IMR-90 (cell line): ENCODE results near the gene PGBD1. TPM values are rescaled to one million over a fixed set of nuclear protein-coding genes. Genes with fewer than 3 reads are reported as not detected.

Experiments
- ATAC-seq: fragments of 200-7000 bp; cut with Tn5 transposase; 2 replicates; pipeline ENCODE4 v1.9.1; 2020; ENCODE audit warnings: low read depth, mild to moderate bottlenecking, moderate library complexity
- BruUV-seq: library from RNA; stranded (reverse); fragments of 400-500 nt; replicated peaks from 2 replicates; lab custom pipeline; 2021; lab: Mats Ljungman, UMichigan
- CTCF ChIA-PET: fragments of 300-600 bp; formaldehyde crosslinking; extraction: SDS; loops from one replicate; lab custom pipeline; 2021; ENCODE audit warnings: antibody characterized with exemption; lab: Yijun Ruan, JAX
- POLR2A ChIA-PET: fragments of 300-600 bp; sonication (Branson Sonifier 250); formaldehyde crosslinking; loops from one replicate; lab custom pipeline; 2022; ENCODE audit warnings: antibody characterized with exemption; ENCODE audit not compliant: unreplicated experiment; lab: Charles Lee
- DNase-seq: peaks from one replicate; pipeline ENCODE4 v3.0.0; 2013
- H2AFZ ChIP-seq: replicated peaks from 2 replicates; pipeline ENCODE3; 2013; ENCODE audit warnings: low read length, mild to moderate bottlenecking; ENCODE audit not compliant: poor library complexity
- H2AK5ac ChIP-seq: 2 replicates; pipeline ENCODE4 v1.6.1; 2013; ENCODE audit warnings: low read depth, low read length, inconsistent platforms
- H2AK9ac ChIP-seq: replicated peaks from 2 replicates; pipeline ENCODE3; 2013; ENCODE audit warnings: mild to moderate bottlenecking, low read depth, low read length, moderate library complexity; ENCODE audit not compliant: poor library complexity
- H2BK120ac ChIP-seq: 2 replicates; pipeline ENCODE4 v1.6.1; 2013; ENCODE audit warnings: low read depth, low read length, inconsistent platforms
- H2BK15ac ChIP-seq: 3 replicates; pipeline ENCODE4 v1.6.1; 2013; ENCODE audit warnings: low read depth, low read length, inconsistent platforms
- H2BK20ac ChIP-seq: 2 replicates; pipeline ENCODE4 v1.6.1; 2013; ENCODE audit warnings: low read depth, mild to moderate bottlenecking, inconsistent platforms, low read length, moderate library complexity
- H2BK5ac ChIP-seq: 2 replicates; pipeline ENCODE4 v1.6.1; 2013; ENCODE audit warnings: mild to moderate bottlenecking, low read depth, low read length, inconsistent platforms; ENCODE audit not compliant: poor library complexity, severe bottlenecking
- H3K14ac ChIP-seq: replicated peaks from 2 replicates; pipeline ENCODE4 v1.6.1; 2013; ENCODE audit warnings: low read depth, low read length, inconsistent platforms
- H3K18ac ChIP-seq: 2 replicates; pipeline ENCODE4 v1.6.1; 2013; ENCODE audit warnings: low read depth, low read length, control low read depth
- H3K23ac ChIP-seq: 2 replicates; pipeline ENCODE4 v1.6.1; 2013; ENCODE audit warnings: low read depth, low read length, inconsistent platforms
- H3K27ac ChIP-seq: 2 replicates; pipeline ENCODE4 v1.5.1; 2013; ENCODE audit warnings: mild to moderate bottlenecking, control low read depth, low read length; ENCODE audit not compliant: insufficient read depth
- H3K27me3 ChIP-seq: 2 replicates; pipeline ENCODE4 v1.6.1; 2013; ENCODE audit warnings: low read length; ENCODE audit not compliant: control insufficient read depth, insufficient read depth
- H3K36me3 ChIP-seq: 2 replicates; pipeline ENCODE4 v1.6.1; 2013; ENCODE audit warnings: low read length, mixed read lengths; ENCODE audit not compliant: control insufficient read depth, insufficient read depth
- H3K4ac ChIP-seq: 2 replicates; pipeline ENCODE4 v1.6.1; 2013; ENCODE audit warnings: low read depth, low read length, inconsistent platforms
- H3K4me1 ChIP-seq: 2 replicates; pipeline ENCODE4 v1.6.1; 2013; ENCODE audit warnings: low read length, mixed read lengths; ENCODE audit not compliant: control insufficient read depth, insufficient read depth
- H3K4me2 ChIP-seq: 2 replicates; pipeline ENCODE4 v1.6.1; 2013; ENCODE audit warnings: low read depth, mild to moderate bottlenecking, control low read depth, low read length, moderate library complexity
- H3K4me3 ChIP-seq: 2 replicates; pipeline ENCODE4 v1.5.1; 2013; ENCODE audit warnings: low read depth, mild to moderate bottlenecking, control low read depth, low read length, moderate library complexity; ENCODE audit not compliant: insufficient read depth
- H3K56ac ChIP-seq: 2 replicates; pipeline ENCODE4 v1.6.1; 2013; ENCODE audit warnings: low read length, inconsistent platforms; ENCODE audit not compliant: insufficient read depth; ENCODE audit errors: extremely low read depth
- H3K79me1 ChIP-seq, 2 experiments: 2 replicates each; pipeline ENCODE4 v1.6.1; 2013; ENCODE audit warnings: low read length in 2 of 2, inconsistent platforms in 1 of 2, low read depth in 1 of 2
- H3K9ac ChIP-seq: 2 replicates; pipeline ENCODE4 v1.6.1; 2013; ENCODE audit warnings: low read depth, low read length, control low read depth
- H3K9me1 ChIP-seq: 2 replicates; pipeline ENCODE4 v1.6.1; 2013; ENCODE audit warnings: low read length, inconsistent platforms; ENCODE audit not compliant: insufficient read depth
- H3K9me3 ChIP-seq: 2 replicates; pipeline ENCODE4 v1.6.1; 2013; ENCODE audit warnings: low read length; ENCODE audit not compliant: control insufficient read depth, insufficient read depth
- H4K20me1 ChIP-seq: 2 replicates; pipeline ENCODE4 v1.6.1; 2013; ENCODE audit warnings: low read length, inconsistent platforms; ENCODE audit not compliant: insufficient read depth
- H4K5ac ChIP-seq: 2 replicates; pipeline ENCODE4 v1.6.1; 2013; ENCODE audit warnings: mild to moderate bottlenecking, low read depth, low read length, control low read depth
- H4K8ac ChIP-seq, 2 experiments: 2 replicates each; pipeline ENCODE4 v1.6.1; 2013; ENCODE audit warnings: low read depth in 2 of 2, low read length in 2 of 2, control low read depth in 1 of 2, inconsistent platforms in 1 of 2
- H4K91ac ChIP-seq: 2 replicates; pipeline ENCODE4 v1.6.1; 2013; ENCODE audit warnings: low read depth, low read length, inconsistent platforms; ENCODE audit not compliant: insufficient read depth
- BHLHE40 ChIP-seq: fragments of 150-350 bp; IDR thresholded peaks from 2 replicates; pipeline ENCODE4 v1.6.1; 2016; ENCODE audit warnings: mild to moderate bottlenecking, low read depth, low read length
- CEBPB ChIP-seq: IDR thresholded peaks from 2 replicates; pipeline ENCODE4 v1.6.1; 2012; ENCODE audit warnings: low read depth, low read length, improper control_type of control experiment
- CHD1 ChIP-seq: IDR thresholded peaks from 2 replicates; pipeline ENCODE4 v1.6.1; 2012; ENCODE audit warnings: low read depth, low read length, improper control_type of control experiment
- CTCF ChIP-seq: conservative IDR thresholded peaks from 2 replicates; pipeline ENCODE4 v1.5.1; 2012; ENCODE audit warnings: mild to moderate bottlenecking, low read depth, low read length, improper control_type of control experiment
- ELK1 ChIP-seq: fragments of 150-350 bp; IDR thresholded peaks from 2 replicates; pipeline ENCODE4 v1.6.1; 2016; ENCODE audit warnings: low read depth, mild to moderate bottlenecking, low read length, moderate library complexity, borderline replicate concordance
- FOS ChIP-seq: fragments of 150-350 bp; IDR thresholded peaks from 2 replicates; pipeline ENCODE4 v1.6.1; 2016; ENCODE audit warnings: low read depth, low read length
- MAFK ChIP-seq: IDR thresholded peaks from 2 replicates; pipeline ENCODE4 v1.6.1; 2012; ENCODE audit warnings: low read depth, low read length, improper control_type of control experiment
- MAZ ChIP-seq: IDR thresholded peaks from 2 replicates; pipeline ENCODE4 v1.6.1; 2012; ENCODE audit warnings: low read depth, mild to moderate bottlenecking, low read length, improper control_type of control experiment, moderate library complexity, borderline replicate concordance
- NFE2L2 ChIP-seq: fragments of 150-350 bp; IDR thresholded peaks from 2 replicates; pipeline ENCODE4 v1.6.1; 2016; ENCODE audit warnings: low read depth, mild to moderate bottlenecking, low read length
- POLR2A ChIP-seq: IDR thresholded peaks from 2 replicates; pipeline ENCODE4 v1.6.1; 2012; ENCODE audit warnings: mild to moderate bottlenecking, low read depth, low read length
- RAD21 ChIP-seq: IDR thresholded peaks from 2 replicates; pipeline ENCODE4 v1.6.1; 2012; ENCODE audit warnings: low read length, improper control_type of control experiment
- RCOR1 ChIP-seq: IDR thresholded peaks from 2 replicates; pipeline ENCODE4 v1.6.1; 2012; ENCODE audit warnings: mild to moderate bottlenecking, low read length, improper control_type of control experiment; ENCODE audit not compliant: insufficient replicate concordance
- RFX5 ChIP-seq: IDR thresholded peaks from 2 replicates; pipeline ENCODE4 v1.8.0; 2012; ENCODE audit warnings: low read depth, mild to moderate bottlenecking, low read length, moderate library complexity
- SMC3 ChIP-seq: fragments of 150-350 bp; IDR thresholded peaks from 2 replicates; pipeline ENCODE4 v1.6.1; 2016; ENCODE audit warnings: low read depth, mild to moderate bottlenecking, antibody characterized with exemption, low read length, moderate library complexity
- WGBS, 2 experiments: methylation state at CpG; one replicate each; pipeline versions ENCODE4 v1.1.5 to v1.1.7; 2013; ENCODE audit warnings: missing lambda C conversion rate in 2 of 2; ENCODE audit not compliant: insufficient read length in 1 of 2; ENCODE audit errors: extremely low coverage in 2 of 2; 5-methylcytosine and 5-hydroxymethylcytosine counted together
- dilution Hi-C: fragments of 300-500 bp; cut with HindIII; formaldehyde crosslinking; loops from one replicate; pipeline ENCODE4 v1.14.3; 2018; ENCODE audit warnings: low sequenced_read_pairs; ENCODE audit not compliant: unreplicated experiment
- in situ Hi-C: fragments of 300-500 bp; cut with MboI; formaldehyde crosslinking; loops from 3 replicates; pipeline ENCODE4 v1.14.3; 2019; ENCODE audit warnings: low sequenced_read_pairs, inconsistent platforms, mixed read lengths
- intact Hi-C: fragments of 100-400 bp; cut with micrococcal nuclease; formaldehyde crosslinking; loops from 2 replicates; pipeline ENCODE4 v1.10.0; 2022
- polyA plus RNA-seq, 3 experiments: library from polyadenylated mRNA; depleted of rRNA; stranded (reverse); fragments of >200 nt; gene quantifications; 2 replicates each; pipeline ENCODE4 v1.2.3, GENCODE V29; 2012; ENCODE audit warnings: low replicate concordance in 1 of 3
- total RNA-seq: library from RNA; depleted of rRNA; stranded (reverse); fragments of >200 nt; gene quantifications from 2 replicates; pipeline ENCODE4 v1.2.3, GENCODE V29; 2012
- TF ChIP-seq, protein P1 (sequence below): fragments of 150-350 bp; IDR thresholded peaks from 2 replicates; pipeline ENCODE4 v1.6.1; 2017; ENCODE audit warnings: mild to moderate bottlenecking, antibody characterized with exemption, low read length, low read depth

The PGBD1 gene
- total and polyA plus RNA-seq, 2 of the 4 experiments (the other 2 are of a cell fraction), result 3.9 to 6.3 TPM

GRCh38 chr6:28257042-28257441 lies 24.3 kb upstream of the PGBD1 start:
- no CpG with 5 or more reads among the region's 1 CpG for WGBS, 2 experiments

More at GRCh38 chr6:28257042-28257441, 24.3 kb upstream of the PGBD1 start:
- Histone ChIP-seq H3K79me1 (peaks cover 0 to under 1% of the 10 kb centered on the region in 2 experiments; a peak in 2 of 4 replicates), H3K23ac (no peak overlapping the region), H4K91ac (no peak overlapping the region), H4K20me1 (no peaks in the 10 kb centered on the region), H3K4me2 (no peak overlapping the region), H2AFZ (no peak overlapping the region), H3K4ac (no peak overlapping the region), H2BK20ac (no peak overlapping the region), H3K9me1 (0 out of 2 replicates have a peak, but pooled peaks cover 3% of the 10 kb centered on the region), H3K4me3 (no peak overlapping the region), H3K9ac (no peak overlapping the region), H3K18ac (no peak overlapping the region), H4K8ac (no peak overlapping the region), H2BK5ac (no peak overlapping the region), H2AK5ac (no peak overlapping the region), H3K36me3 (no peaks in the 10 kb centered on the region), H3K56ac (no peak overlapping the region), H2BK15ac (no peak overlapping the region), H4K5ac (no peak overlapping the region), H2AK9ac (no peak overlapping the region), H3K14ac (no peak overlapping the region), H3K27me3 (no peaks in the 10 kb centered on the region; the same call in 1 of the 2 replicates), H3K9me3 (peaks cover 8% of the 10 kb centered on the region), H3K27ac (no peak overlapping the region), H2BK120ac (no peak overlapping the region), H3K4me1 (peaks cover 7% of the 10 kb centered on the region)
- CTCF ChIA-PET, result no interaction called here
- intact Hi-C loops, result no loop called here
- no peak for DNase-seq
- no TSS peak for BruUV-seq
- POLR2A ChIA-PET, result no interaction called here
- in situ Hi-C loops, result no loop called here
- dilution Hi-C loops, result no loop called here
- ATAC-seq, result no peak
- TF ChIP-seq RAD21 (no peak), MAZ (no peak), CHD1 (no peak), CTCF (no peak), FOS (no peak), SMC3 (no peak), MAFK (no peak), BHLHE40 (no peak), NFE2L2 (no peak), RFX5 (no peak), POLR2A (no peak), CEBPB (no peak), ELK1 (no peak), RCOR1 (no peak)
- TF ChIP-seq, protein P1, sequence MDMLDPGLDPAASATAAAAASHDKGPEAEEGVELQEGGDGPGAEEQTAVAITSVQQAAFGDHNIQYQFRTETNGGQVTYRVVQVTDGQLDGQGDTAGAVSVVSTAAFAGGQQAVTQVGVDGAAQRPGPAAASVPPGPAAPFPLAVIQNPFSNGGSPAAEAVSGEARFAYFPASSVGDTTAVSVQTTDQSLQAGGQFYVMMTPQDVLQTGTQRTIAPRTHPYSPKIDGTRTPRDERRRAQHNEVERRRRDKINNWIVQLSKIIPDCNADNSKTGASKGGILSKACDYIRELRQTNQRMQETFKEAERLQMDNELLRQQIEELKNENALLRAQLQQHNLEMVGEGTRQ, result no peak
